DND-41 (cell line): ENCODE data around the gene EFCAB11.

Experiments
- ATAC-seq: fragments of 200-7000 bp; cut with Tn5 transposase; 3 replicates; pipeline ENCODE4 v1.9.1; 2021; ENCODE audit warnings: low read depth; ENCODE audit not compliant: insufficient read depth
- DNase-seq: peaks from one replicate; pipeline ENCODE4 v3.0.0-alpha.2; 2020
- H2AFZ ChIP-seq: 2 replicates; pipeline ENCODE4 v1.6.0; 2012; ENCODE audit warnings: low read depth, low read length
- H3K27ac ChIP-seq: 2 replicates; pipeline ENCODE4 v1.5.1; 2012; ENCODE audit warnings: low read length, inconsistent platforms
- H3K27me3 ChIP-seq: fragments of 200-600 bp; sonication (generic); 2 replicates; pipeline ENCODE4 v1.6.0; 2012; ENCODE audit warnings: low read length, mild to moderate bottlenecking, inconsistent platforms; ENCODE audit not compliant: insufficient read depth, poor library complexity
- H3K36me3 ChIP-seq: 2 replicates; pipeline ENCODE4 v1.5.1; 2012; ENCODE audit warnings: low read length, inconsistent platforms; ENCODE audit not compliant: insufficient read depth
- H3K4me1 ChIP-seq: 2 replicates; pipeline ENCODE4 v1.5.1; 2012; ENCODE audit warnings: mild to moderate bottlenecking, low read length; ENCODE audit not compliant: insufficient read depth
- H3K4me2 ChIP-seq: 2 replicates; pipeline ENCODE4 v1.6.0; 2012; ENCODE audit warnings: mild to moderate bottlenecking, moderate library complexity, low read length, inconsistent platforms; ENCODE audit not compliant: insufficient read depth
- H3K4me3 ChIP-seq, 2 experiments: fragments of 200-600 bp in 1 of 2; shearing (Covaris generic) in 1 of 2; 2 replicates each; pipeline ENCODE4 v1.5.1; 2012 to 2016; ENCODE audit warnings: inconsistent platforms in 2 of 2, low read length in 2 of 2, mild to moderate bottlenecking in 2 of 2, low read depth in 1 of 2, moderate library complexity in 1 of 2
- H3K79me2 ChIP-seq: 2 replicates; pipeline ENCODE4 v1.6.0; 2012; ENCODE audit warnings: low read length, inconsistent platforms; ENCODE audit not compliant: insufficient read depth
- H3K9ac ChIP-seq: 2 replicates; pipeline ENCODE4 v1.6.0; 2012; ENCODE audit warnings: low read depth, mild to moderate bottlenecking, inconsistent platforms, low read length, moderate library complexity
- H3K9me3 ChIP-seq: 2 replicates; pipeline ENCODE4 v1.5.1; 2012; ENCODE audit warnings: low read length, moderate library complexity, mild to moderate bottlenecking, inconsistent platforms; ENCODE audit not compliant: insufficient read depth, severe bottlenecking
- H4K20me1 ChIP-seq: 2 replicates; pipeline ENCODE4 v1.6.0; 2012; ENCODE audit warnings: low read length; ENCODE audit not compliant: insufficient read depth
- CTCF ChIP-seq: IDR thresholded peaks from 2 replicates; pipeline ENCODE4 v1.5.1; 2012; ENCODE audit warnings: borderline replicate concordance, low read length, moderate library complexity, mild to moderate bottlenecking; ENCODE audit not compliant: poor library complexity, severe bottlenecking; ENCODE audit errors: extremely low read depth
- EZH2 ChIP-seq: IDR thresholded peaks from 3 replicates; pipeline ENCODE4 v1.6.1; 2012; ENCODE audit warnings: borderline replicate concordance, low read depth, mild to moderate bottlenecking, moderate library complexity, low read length, inconsistent platforms; ENCODE audit not compliant: severe bottlenecking

The EFCAB11 gene

DNA sequence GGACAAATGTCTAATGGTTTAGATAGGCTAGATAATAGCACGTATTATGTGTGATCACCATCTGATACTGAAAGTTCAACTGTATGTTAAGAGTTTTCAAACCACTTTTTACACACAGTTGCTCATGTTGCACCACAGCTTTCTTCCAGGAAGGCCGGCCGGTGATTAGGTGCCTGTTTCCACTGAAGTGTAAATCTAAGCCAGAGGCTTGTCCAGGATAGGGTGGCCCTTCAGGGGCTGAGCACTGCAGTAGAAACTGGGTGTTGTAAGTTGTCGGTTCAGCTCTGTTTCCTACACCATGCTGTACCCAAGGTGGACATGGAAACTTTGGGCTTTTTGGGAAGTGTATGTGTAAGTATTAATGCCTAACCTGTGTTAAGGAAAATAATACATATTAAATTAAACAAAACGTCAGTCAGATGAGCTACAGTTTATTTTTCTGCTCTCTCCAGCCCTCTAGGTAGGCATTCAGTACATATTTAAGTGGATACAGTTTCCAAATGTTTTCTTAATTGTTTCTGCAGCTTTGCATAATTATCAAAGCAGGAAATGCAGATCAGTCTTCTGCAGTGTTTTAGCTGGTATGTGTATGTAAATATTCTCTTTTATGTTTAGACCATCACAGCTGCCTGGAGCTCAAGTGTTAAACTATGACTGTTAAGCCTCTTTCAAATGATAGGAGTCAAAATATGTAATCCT, 32.1 kb upstream of the EFCAB11 start:
- Histone ChIP-seq H3K4me1 (no peaks in the 10 kb centered on the region), H2AFZ (no peak overlapping the region), H3K36me3 (peaks cover 90% of the 10 kb centered on the region), H3K27ac (no peak overlapping the region), H3K9me3 (no peaks in the 10 kb centered on the region), H4K20me1 (no peaks in the 10 kb centered on the region), H3K9ac (no peak overlapping the region), H3K4me2 (no peak overlapping the region), H3K27me3 (no peaks in the 10 kb centered on the region), H3K79me2 (no peaks in the 10 kb centered on the region), H3K4me3 (no peak overlapping the region)
- no peak for TF ChIP-seq EZH2
- no peak for TF ChIP-seq CTCF
- no peak for DNase-seq
- no peak for ATAC-seq

- no peaks in the 10 kb centered on the region for H3K79me2 ChIP-seq
- DNase-seq (no peak), ATAC-seq (no peak)
- H3K27ac ChIP-seq = no peak overlapping the region
- no peak overlapping the region for H3K4me2 ChIP-seq
- H4K20me1 ChIP-seq = no peaks in the 10 kb centered on the region
- TF ChIP-seq CTCF (no peak), EZH2 (no peak)
- no peaks in the 10 kb centered on the region for H3K9me3 ChIP-seq
- H3K9ac ChIP-seq = no peak overlapping the region
- no peak overlapping the region for H3K4me3 ChIP-seq
- peaks cover 95% of the 10 kb centered on the region for H3K36me3 ChIP-seq
- no peaks in the 10 kb centered on the region for H3K27me3 ChIP-seq
- H3K4me1 ChIP-seq = no peaks in the 10 kb centered on the region
- H2AFZ ChIP-seq = no peak overlapping the region
Measured at GRCh38 chr14:89983375-89983774, 28.8 kb upstream of the EFCAB11 start.

DNA sequence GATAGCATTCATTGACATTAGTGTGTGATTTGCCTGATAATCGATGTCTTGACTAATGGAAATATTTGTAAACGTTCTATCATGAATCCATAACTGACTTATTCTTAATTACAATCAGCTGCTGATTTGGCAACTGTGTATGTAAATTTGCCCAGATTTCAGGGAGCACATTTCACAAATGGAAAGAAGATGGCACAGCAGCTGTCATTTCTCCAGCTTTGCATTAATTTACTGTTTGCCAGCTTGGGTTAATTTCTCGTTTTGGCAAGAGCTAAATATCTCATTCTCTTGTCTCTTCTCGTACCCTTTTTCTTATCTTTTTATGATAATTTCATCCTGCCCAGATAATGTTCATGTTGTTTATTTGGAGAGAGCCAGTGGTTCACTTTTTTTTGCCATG, 24.1 kb upstream of the EFCAB11 start:
- Histone ChIP-seq H3K9me3 (no peaks in the 10 kb centered on the region), H4K20me1 (no peaks in the 10 kb centered on the region), H3K27ac (no peak overlapping the region), H2AFZ (no peak overlapping the region), H3K4me3 (no peak overlapping the region), H3K36me3 (peaks cover 94% of the 10 kb centered on the region), H3K27me3 (no peaks in the 10 kb centered on the region), H3K9ac (no peak overlapping the region), H3K79me2 (no peaks in the 10 kb centered on the region), H3K4me1 (no peaks in the 10 kb centered on the region), H3K4me2 (no peak overlapping the region)
- TF ChIP-seq CTCF (no peak), EZH2 (no peak)
- DNase-seq (no peak), ATAC-seq (no peak)

- Histone ChIP-seq H2AFZ (no peak overlapping the region), H3K36me3 (peaks cover 94% of the 10 kb centered on the region), H3K27ac (no peak overlapping the region), H3K4me1 (no peaks in the 10 kb centered on the region), H3K4me3 (no peak overlapping the region), H3K27me3 (no peaks in the 10 kb centered on the region), H3K79me2 (no peaks in the 10 kb centered on the region), H3K9ac (no peak overlapping the region), H3K9me3 (no peaks in the 10 kb centered on the region), H3K4me2 (no peak overlapping the region), H4K20me1 (peaks cover 3% of the 10 kb centered on the region)
- ATAC-seq (no peak), DNase-seq (no peak)
- no peak for TF ChIP-seq EZH2
- no peak for TF ChIP-seq CTCF
Measured at GRCh38 chr14:89977668-89978067, 23.1 kb upstream of the EFCAB11 start.
